Transverse colon (tissue), 4 donors: ENCODE measurements around the gene BOK.

Source experiments
- CTCF ChIP-seq, 5 experiments: fragments of 200-600 bp in 3 of 5; fragments of 450-650 bp in 2 of 5; sonication (generic) in 3 of 5; IDR thresholded peaks; 1 replicate in 2 of 5; 2 replicates in 3 of 5; pipeline ENCODE4 v1.5.1; 2016 to 2017; ENCODE audit warnings: antibody characterized with exemption in 5 of 5, inconsistent platforms in 3 of 5, mild to moderate bottlenecking in 2 of 5, moderate library complexity in 1 of 5
- POLR2A ChIP-seq: fragments of 450-650 bp; IDR thresholded peaks from one replicate; pipeline ENCODE4 v1.6.1; 2016; ENCODE audit warnings: antibody characterized with exemption, mild to moderate bottlenecking, moderate library complexity
- POLR2AphosphoS5 ChIP-seq, 3 donors: sonication (generic); formaldehyde crosslinking; IDR thresholded peaks; one replicate each; pipeline ENCODE4 v1.6.1; 2016; ENCODE audit warnings: antibody characterized with exemption in 3 of 3

GRCh38 chr2:241608881-241609280 lies 50.3 kb downstream of the BOK start:
- TF ChIP-seq CTCF (IDR thresholded peaks at IDR 0.05) (no peak), POLR2A (no peak), POLR2AphosphoS5 (IDR thresholded peaks at IDR 0.05) (no peak)
